Raji (cell line): Measurements from ENCODE around the gene MISP.

Source experiments
- POLR2A ChIP-seq: IDR thresholded peaks from 2 replicates; pipeline ENCODE4 v1.6.1; 2011; ENCODE audit warnings: low read depth, low read length, control low read depth; ENCODE audit not compliant: insufficient read depth

Gene MISP

GRCh38 chr19:750640-751423, at the start of gene MISP:
Gene MISP, plus strand, starts transcription at chr19:751112. Its CDS starts 5,835 bp downstream, at chr19:756947.
- TF ChIP-seq POLR2A, result no peak

- TF ChIP-seq POLR2A, result no peak
Observed at GRCh38 chr19:703329-703650, 47.6 kb upstream of the MISP start.

GRCh38 chr19:703651-704446, 47.1 kb upstream of the MISP start:
- no peak for TF ChIP-seq POLR2A

GRCh38 chr19:704447-704741, 46.5 kb upstream of the MISP start:
- TF ChIP-seq POLR2A, result no peak

GRCh38 chr19:708154-709143, 42.5 kb upstream of the MISP start, which contains the start of gene PALM:
Gene PALM, plus strand, starts transcription at chr19:708935. Its CDS starts 212 bp downstream, at chr19:709147.
- no peak for TF ChIP-seq POLR2A

- no peak for TF ChIP-seq POLR2A
Observed at GRCh38 chr19:709196-709964, 41.5 kb upstream of the MISP start.

GRCh38 chr19:709965-710571, 40.8 kb upstream of the MISP start:
- TF ChIP-seq POLR2A, result no peak

- no peak for TF ChIP-seq POLR2A
Observed at GRCh38 chr19:710767-711166, 40.1 kb upstream of the MISP start.

GRCh38 chr19:711254-711653, 39.7 kb upstream of the MISP start:
- no peak for TF ChIP-seq POLR2A

GRCh38 chr19:715347-715746, 35.6 kb upstream of the MISP start:
- no peak for TF ChIP-seq POLR2A

- TF ChIP-seq POLR2A, result no peak
Observed at GRCh38 chr19:718251-718951, 32.5 kb upstream of the MISP start.

GRCh38 chr19:718991-719512, 31.9 kb upstream of the MISP start:
- no peak for TF ChIP-seq POLR2A

- no peak for TF ChIP-seq POLR2A
Observed at GRCh38 chr19:719636-720344, 31.1 kb upstream of the MISP start.
